Fibroblast of pulmonary artery (primary cell): ENCODE data around the gene USP13.

Experiments used
- DNase-seq: peaks from one replicate; pipeline ENCODE4 v3.0.0-alpha.2; 2010; ENCODE audit warnings: low read depth
- H3K4me3 ChIP-seq: replicated peaks from 2 replicates; pipeline ENCODE4 v1.5.1; 2011; ENCODE audit warnings: low read depth, mild to moderate bottlenecking, control low read depth, low read length, moderate library complexity
- TF ChIP-seq, protein P1 (sequence below): IDR thresholded peaks from 2 replicates; pipeline ENCODE4 v1.5.1; 2011; ENCODE audit warnings: mild to moderate bottlenecking, control low read depth, low read length, inconsistent platforms; ENCODE audit errors: missing control alignments

Gene USP13

DNA sequence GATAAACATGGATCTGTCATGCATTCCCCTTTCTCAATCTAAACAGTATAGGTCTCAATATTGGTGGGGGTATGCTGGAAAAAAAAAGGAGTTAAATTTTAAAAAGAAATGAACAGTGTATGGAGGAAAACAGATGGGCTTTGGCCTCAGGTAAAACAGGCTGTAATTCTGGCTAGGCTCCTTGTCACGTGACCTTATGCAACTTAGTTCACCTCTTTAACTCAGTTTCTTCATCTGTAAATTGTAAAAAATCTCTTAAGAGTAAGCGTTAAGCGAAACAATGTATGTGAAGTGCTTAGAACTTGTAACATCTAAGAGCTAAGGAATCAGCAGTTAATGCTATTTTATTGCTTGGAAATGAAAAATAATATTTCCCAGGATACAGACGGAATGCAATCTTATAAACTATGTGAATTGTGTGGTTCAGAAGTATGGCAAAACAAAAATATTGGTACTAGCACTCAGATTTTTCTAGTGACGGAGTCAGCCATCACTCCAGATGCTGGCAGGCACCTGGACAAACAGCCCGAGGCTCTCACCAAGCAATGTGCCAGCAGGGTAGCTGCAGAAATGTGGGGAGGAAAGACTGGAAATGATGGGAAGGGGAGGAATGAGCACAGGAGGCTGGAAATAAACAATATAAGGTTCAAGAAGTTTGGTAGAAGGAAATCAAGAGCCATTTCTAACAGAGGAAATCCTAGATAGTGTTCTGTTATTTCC is 172.8 kb downstream of the USP13 start:
- TF ChIP-seq, protein P1, sequence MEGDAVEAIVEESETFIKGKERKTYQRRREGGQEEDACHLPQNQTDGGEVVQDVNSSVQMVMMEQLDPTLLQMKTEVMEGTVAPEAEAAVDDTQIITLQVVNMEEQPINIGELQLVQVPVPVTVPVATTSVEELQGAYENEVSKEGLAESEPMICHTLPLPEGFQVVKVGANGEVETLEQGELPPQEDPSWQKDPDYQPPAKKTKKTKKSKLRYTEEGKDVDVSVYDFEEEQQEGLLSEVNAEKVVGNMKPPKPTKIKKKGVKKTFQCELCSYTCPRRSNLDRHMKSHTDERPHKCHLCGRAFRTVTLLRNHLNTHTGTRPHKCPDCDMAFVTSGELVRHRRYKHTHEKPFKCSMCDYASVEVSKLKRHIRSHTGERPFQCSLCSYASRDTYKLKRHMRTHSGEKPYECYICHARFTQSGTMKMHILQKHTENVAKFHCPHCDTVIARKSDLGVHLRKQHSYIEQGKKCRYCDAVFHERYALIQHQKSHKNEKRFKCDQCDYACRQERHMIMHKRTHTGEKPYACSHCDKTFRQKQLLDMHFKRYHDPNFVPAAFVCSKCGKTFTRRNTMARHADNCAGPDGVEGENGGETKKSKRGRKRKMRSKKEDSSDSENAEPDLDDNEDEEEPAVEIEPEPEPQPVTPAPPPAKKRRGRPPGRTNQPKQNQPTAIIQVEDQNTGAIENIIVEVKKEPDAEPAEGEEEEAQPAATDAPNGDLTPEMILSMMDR, result no peak
- no peak for DNase-seq
- H3K4me3 ChIP-seq, result no peak overlapping the region

DNA sequence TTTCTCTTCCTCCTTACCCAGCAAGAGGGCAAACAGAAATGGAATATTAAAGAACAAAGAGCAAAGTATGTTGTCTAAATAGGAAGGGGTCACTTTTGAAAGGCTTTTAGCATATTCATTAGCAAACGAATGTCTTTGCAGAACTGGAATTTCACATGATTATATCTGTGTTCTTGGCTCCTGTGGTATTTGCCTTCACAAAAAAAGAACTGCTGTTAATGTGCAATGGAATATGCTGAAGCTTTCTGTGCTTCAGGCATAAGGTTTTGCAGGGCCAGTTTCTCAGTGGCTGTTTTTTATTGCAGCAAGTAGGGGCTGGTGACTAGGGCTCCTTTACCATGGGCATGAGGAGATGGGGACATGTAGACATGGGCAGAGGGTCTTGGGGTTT is 173.4 kb downstream of the USP13 start:
- TF ChIP-seq, protein P1, result no peak
- DNase-seq, result no peak
- no peak overlapping the region for H3K4me3 ChIP-seq

DNA sequence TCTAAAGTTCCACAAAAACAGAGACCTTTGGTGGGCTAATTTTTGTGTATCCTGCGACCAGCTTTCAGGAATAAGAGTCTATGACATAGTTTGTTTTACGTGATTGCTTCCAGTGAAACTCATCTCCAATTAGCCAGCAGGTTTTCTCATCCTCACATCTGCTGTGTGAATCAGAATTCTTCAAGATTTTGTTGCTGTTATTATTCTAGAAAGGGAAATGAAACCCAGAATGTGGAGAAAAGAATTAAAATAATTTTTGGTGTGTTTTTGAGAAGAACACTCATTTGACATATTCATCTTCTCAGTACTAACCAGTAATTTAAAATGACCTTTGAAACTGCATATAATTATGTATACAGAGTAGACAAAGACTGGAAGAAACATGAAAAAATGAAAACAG is 175.9 kb downstream of the USP13 start:
- DNase-seq, result no peak
- no peak overlapping the region for H3K4me3 ChIP-seq
- TF ChIP-seq, protein P1, result no peak

DNA sequence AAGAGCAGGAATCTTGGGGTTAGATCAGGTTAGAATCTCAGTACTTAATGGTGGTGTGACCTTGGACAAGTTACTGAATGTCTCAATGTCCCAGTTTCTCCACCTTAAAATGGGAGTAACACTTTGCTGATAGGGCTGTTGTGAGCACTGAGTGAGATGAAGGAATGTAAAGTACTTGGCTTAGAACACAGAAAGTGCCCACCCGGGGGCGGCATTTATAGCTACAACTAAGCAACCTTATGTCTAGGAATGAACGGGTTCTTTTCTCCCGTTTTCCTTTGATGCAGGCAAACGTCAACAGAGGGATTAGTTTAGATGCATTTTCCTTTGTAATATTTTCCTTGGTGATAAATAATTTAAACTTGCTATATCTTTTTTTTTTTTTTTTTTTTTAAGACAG is 176.6 kb downstream of the USP13 start:
- DNase-seq, result no peak
- TF ChIP-seq, protein P1, result no peak
- H3K4me3 ChIP-seq, result no peak overlapping the region

DNA sequence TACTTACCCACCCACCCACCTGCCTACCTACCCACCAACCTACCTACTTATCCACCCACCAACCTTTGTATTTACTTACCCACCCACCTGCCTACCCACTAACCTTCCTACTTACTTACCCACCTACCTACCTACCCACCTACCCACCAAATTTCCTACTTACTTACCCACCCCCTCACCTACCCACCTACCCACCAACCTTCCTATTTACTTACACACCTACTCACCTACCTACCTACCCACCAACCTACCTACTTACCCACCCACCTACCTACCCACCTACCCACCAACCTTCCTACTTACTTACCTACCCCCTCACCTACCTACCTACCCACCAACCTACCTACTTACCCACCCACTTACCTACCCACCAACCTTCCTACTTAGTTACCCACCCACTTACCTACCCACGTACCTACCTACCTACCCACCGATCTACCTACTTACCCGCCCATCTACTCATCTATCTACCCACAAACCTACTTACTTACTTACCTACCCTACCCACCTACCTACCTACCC is 179.6 kb downstream of the USP13 start:
- H3K4me3 ChIP-seq, result no peak overlapping the region
- DNase-seq, result no peak
- TF ChIP-seq, protein P1, result no peak

DNA sequence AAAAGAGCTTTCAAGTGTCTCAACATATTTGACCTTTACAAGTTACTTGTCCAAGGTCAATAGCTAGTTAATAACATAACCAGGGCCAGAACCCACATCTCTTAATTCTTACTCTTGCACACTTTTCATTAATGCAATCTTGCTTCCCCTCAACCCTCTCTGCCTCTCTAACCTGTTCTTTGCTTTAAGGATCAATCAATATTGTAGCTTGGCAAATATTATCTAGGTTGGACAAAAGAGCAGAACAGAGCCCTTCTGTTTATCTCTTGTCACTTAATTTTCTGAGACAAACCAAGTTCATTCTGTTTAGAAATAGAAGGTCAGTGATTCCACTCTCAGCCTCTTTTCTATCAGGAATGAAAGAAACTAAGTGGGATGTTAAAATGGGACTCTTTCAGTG is 180.5 kb downstream of the USP13 start:
- TF ChIP-seq, protein P1, result no peak
- no peak overlapping the region for H3K4me3 ChIP-seq
- DNase-seq, result no peak

DNA sequence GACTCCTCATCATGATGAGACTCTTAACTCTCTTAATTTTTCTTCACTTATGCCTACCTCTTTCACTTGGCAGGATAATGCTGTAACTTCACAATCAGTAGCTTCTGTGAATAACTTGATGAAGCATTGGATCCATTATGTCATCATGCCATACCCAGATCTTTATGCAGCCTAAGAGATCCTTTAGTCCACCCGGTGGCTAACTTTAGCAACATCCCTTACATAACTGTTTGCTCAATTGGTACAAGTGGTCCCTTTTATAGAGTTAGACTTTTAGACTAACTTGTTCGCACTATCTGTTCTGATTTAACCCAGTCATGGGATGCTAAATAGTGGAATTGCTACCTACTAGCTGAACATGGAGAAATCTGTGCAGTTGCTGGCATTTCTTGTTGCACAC is 184.5 kb downstream of the USP13 start:
- H3K4me3 ChIP-seq, result no peak overlapping the region
- DNase-seq, result peak; percentile 35
- TF ChIP-seq, protein P1, result peak; percentile 18
